ENCODE measurements around the gene SOBP.

GRCh38 chr6:107493158-107494057 is 3.5 kb downstream of the SOBP start:
- TF ChIP-seq CTCF (IDR thresholded peaks at IDR 0.05) (no peak), POLR2A (IDR thresholded peaks at IDR 0.05) (no peak), EP300 (IDR thresholded peaks at IDR 0.05) (no peak)
